H7 (cell line): Measurements from ENCODE around the gene SULT1E1. TPM values are rescaled to one million over a fixed set of nuclear protein-coding genes. Genes with fewer than 3 reads are reported as not detected.

Experiments
- DNase-seq: peaks from one replicate; pipeline ENCODE4 v3.0.0; 2012
- H3K27me3 ChIP-seq: 2 replicates; pipeline ENCODE4 v1.6.0; 2011; ENCODE audit warnings: mild to moderate bottlenecking, low read length; ENCODE audit not compliant: control insufficient read depth, insufficient read depth
- H3K36me3 ChIP-seq: replicated peaks from 2 replicates; pipeline ENCODE4 v1.5.1; 2011; ENCODE audit warnings: low read length; ENCODE audit not compliant: control insufficient read depth, insufficient read depth
- H3K4me3 ChIP-seq: 2 replicates; pipeline ENCODE4 v1.5.1; 2011; ENCODE audit warnings: low read depth, mild to moderate bottlenecking, control low read depth, low read length, moderate library complexity; ENCODE audit not compliant: insufficient read depth
- total RNA-seq: library from RNA; depleted of rRNA; stranded (reverse); fragments of >200 nt; shearing (Covaris generic); gene quantifications from 2 replicates; pipeline ENCODE4 v1.2.3, GENCODE V29; 2014

The SULT1E1 gene
- total RNA-seq, 1 experiment from 2014 or later: not detected

DNA sequence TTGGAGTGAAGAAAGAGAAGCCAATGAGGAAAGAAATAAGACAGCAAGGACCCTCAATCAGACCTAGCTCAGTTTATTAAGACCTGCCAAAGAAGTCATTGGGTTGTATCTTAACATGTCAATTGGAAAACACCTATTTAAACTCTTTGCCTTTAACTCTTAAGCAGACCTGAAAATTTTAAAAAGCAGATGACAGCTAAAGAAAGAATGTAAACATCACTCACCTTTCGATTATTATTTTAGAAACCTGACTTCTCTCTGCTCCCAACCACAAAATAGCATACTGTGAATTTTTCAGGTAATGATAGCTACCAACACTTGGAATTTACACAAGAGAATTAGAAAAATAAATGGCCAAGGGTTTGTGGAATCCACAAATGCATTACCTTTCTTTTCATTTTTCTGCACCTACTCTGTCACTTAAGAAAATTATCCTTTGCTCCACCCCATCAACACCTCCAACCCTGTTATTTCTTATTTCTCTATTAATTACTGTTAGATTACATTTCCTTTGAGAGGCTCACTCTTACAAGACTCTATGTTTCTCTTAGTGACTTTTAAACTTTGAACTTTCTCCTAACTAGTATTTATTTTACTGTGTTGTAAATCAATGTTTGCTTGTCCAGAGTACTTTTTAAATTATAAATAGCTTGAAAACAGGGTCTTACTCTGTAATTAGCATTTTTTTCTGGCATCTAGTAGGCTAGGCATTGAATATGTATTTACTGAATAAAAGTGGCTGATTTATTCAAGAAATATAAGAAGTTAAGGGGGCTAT lies 765 bp upstream of the SULT1E1 start:
- DNase-seq: no peak
- Histone ChIP-seq H3K36me3 (no peaks in the 10 kb centered on the region), H3K27me3 (no peaks in the 10 kb centered on the region), H3K4me3 (no peak overlapping the region)

- Histone ChIP-seq H3K27me3 (no peaks in the 10 kb centered on the region), H3K36me3 (no peaks in the 10 kb centered on the region), H3K4me3 (no peak overlapping the region)
- DNase-seq: no peak
Measured at GRCh38 chr4:69859140-69859685, 732 bp downstream of the SULT1E1 start.

DNA sequence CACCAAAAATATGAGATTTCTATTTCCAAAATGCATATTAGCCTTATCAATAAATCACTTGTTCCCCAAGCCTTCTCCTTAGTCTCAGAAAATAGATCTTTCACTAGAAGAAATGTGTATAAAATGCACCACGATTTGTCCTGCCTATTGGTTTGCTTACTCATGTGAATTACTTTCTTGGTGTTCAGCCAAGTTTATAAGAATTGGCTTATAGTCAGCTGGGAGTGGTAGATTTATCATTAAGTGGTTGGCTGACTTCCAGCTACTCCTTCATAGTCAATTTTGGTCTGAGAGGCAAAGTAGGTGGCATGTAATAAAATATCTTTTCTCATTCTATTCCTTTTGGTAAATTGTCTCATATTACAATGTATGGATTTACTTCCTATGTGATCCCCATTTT lies 1.3 kb downstream of the SULT1E1 start:
- Histone ChIP-seq H3K27me3 (no peaks in the 10 kb centered on the region), H3K36me3 (no peaks in the 10 kb centered on the region), H3K4me3 (no peak overlapping the region)
- DNase-seq: no peak

- no peak overlapping the region for H3K4me3 ChIP-seq
- H3K27me3 ChIP-seq: no peaks in the 10 kb centered on the region
- H3K36me3 ChIP-seq: no peaks in the 10 kb centered on the region
- no peak for DNase-seq
Measured at GRCh38 chr4:69855822-69856221, 4.1 kb downstream of the SULT1E1 start.

DNA sequence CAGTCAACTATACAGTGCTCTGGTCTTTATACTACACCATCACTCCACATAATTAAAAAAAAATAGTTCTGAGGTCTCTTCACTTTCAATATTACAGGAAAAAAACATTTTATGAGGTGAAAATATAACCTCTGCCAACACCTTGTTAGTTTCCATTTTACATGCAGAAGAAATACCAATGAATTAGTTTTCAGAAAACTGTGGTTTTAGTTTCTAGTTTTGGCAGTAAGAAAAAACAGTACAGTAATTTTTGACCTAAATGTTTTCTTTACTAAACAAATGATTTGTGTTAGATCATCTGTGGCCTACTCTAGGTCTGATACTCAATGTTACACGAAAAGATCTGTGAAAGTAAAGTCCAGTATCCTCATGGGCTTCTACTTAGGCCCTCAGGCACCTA lies 10.0 kb downstream of the SULT1E1 start:
- Histone ChIP-seq H3K36me3 (no peaks in the 10 kb centered on the region), H3K27me3 (no peaks in the 10 kb centered on the region), H3K4me3 (no peak overlapping the region)
- DNase-seq: no peak

GRCh38 chr4:69849297-69849696 lies 10.6 kb downstream of the SULT1E1 start:
- no peak for DNase-seq
- Histone ChIP-seq H3K36me3 (no peaks in the 10 kb centered on the region), H3K27me3 (no peaks in the 10 kb centered on the region), H3K4me3 (no peak overlapping the region)

GRCh38 chr4:69848028-69848427 lies 11.9 kb downstream of the SULT1E1 start:
- H3K36me3 ChIP-seq: no peaks in the 10 kb centered on the region
- no peaks in the 10 kb centered on the region for H3K27me3 ChIP-seq
- H3K4me3 ChIP-seq: no peak overlapping the region
- no peak for DNase-seq

- no peaks in the 10 kb centered on the region for H3K27me3 ChIP-seq
- DNase-seq: no peak
- no peak overlapping the region for H3K4me3 ChIP-seq
- H3K36me3 ChIP-seq: no peaks in the 10 kb centered on the region
Measured at GRCh38 chr4:69843932-69844331, 16.0 kb downstream of the SULT1E1 start.

- no peaks in the 10 kb centered on the region for H3K36me3 ChIP-seq
- DNase-seq: no peak
- H3K4me3 ChIP-seq: no peak overlapping the region
- no peaks in the 10 kb centered on the region for H3K27me3 ChIP-seq
Measured at GRCh38 chr4:69843301-69843700, 16.6 kb downstream of the SULT1E1 start.

- no peak overlapping the region for H3K4me3 ChIP-seq
- DNase-seq: no peak
Measured at GRCh38 chr4:69838977-69839376, 21.0 kb downstream of the SULT1E1 start.

GRCh38 chr4:69836287-69836686 lies 23.7 kb downstream of the SULT1E1 start:
- no peaks in the 10 kb centered on the region for H3K27me3 ChIP-seq
- H3K4me3 ChIP-seq: no peak overlapping the region
- H3K36me3 ChIP-seq: no peaks in the 10 kb centered on the region
- no peak for DNase-seq

More at GRCh38 chr4:69838977-69839376, 21.0 kb downstream of the SULT1E1 start:
- Histone ChIP-seq H3K27me3 (no peaks in the 10 kb centered on the region), H3K36me3 (no peaks in the 10 kb centered on the region)

GRCh38 chr4:69835766-69836165 lies 24.2 kb downstream of the SULT1E1 start:
- Histone ChIP-seq H3K4me3 (no peak overlapping the region), H3K27me3 (no peaks in the 10 kb centered on the region), H3K36me3 (no peaks in the 10 kb centered on the region)
- no peak for DNase-seq

- no peaks in the 10 kb centered on the region for H3K27me3 ChIP-seq
- no peak overlapping the region for H3K4me3 ChIP-seq
- DNase-seq: no peak
- H3K36me3 ChIP-seq: no peaks in the 10 kb centered on the region
Measured at GRCh38 chr4:69833251-69833650, 26.7 kb downstream of the SULT1E1 start.

- Histone ChIP-seq H3K36me3 (no peaks in the 10 kb centered on the region), H3K4me3 (no peak overlapping the region), H3K27me3 (no peaks in the 10 kb centered on the region)
- DNase-seq: no peak
Measured at GRCh38 chr4:69832326-69833030, 27.5 kb downstream of the SULT1E1 start.
